GM19193 (cell line): ENCODE results near the gene PPP2R2C.

Experiments used
- POLR2A ChIP-seq: IDR thresholded peaks from 4 replicates; pipeline ENCODE4 v1.6.1; 2011; ENCODE audit not compliant: insufficient read depth, insufficient read length; ENCODE audit errors: extremely low read depth

PPP2R2C gene

GRCh38 chr4:6369035-6369434 is 103.4 kb downstream of the PPP2R2C start:
- TF ChIP-seq POLR2A: no peak

GRCh38 chr4:6368601-6369000 is 103.8 kb downstream of the PPP2R2C start:
- no peak for TF ChIP-seq POLR2A

DNA sequence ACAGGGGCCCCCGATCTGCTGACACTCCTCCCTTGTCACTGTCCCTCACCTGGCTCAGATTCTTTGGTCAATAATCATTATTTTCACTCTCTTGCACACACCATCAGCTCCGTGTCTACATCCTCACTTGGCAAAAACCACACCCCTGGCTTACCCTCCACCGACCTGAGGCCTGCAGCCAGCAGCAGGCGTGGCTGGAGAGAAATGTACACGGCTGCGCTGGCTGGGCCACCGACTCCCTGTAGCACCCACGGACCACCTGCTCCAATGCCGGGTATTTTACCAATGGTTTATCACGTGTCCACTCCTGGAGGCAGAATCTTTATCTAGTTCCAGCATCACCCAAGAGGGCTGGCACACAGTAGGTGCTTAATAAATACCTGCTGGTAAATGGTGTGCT is 104.3 kb downstream of the PPP2R2C start:
- no peak for TF ChIP-seq POLR2A

DNA sequence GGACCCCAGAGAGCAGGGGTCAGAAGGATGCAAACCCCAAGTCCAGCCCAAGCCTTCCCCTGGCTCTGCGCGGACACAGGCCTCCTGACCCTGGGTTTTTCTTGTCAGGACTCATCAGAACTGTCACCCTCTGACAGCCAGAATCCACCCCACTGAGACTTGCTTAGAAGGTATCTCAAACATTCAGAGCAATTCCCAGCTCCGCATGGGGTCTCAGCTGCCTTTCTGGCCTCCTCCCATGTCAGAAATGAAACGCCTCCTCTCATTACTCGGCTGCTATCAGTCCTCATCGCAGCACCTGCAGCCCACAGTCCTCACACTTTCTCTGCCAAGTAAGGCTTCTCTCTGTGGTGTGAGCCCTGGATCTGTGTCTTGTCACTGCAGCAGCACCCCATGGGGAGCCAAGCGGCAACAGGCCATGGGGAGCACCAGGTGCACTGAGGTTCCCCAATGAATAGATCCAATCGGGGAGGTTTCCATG is 105.0 kb downstream of the PPP2R2C start:
- TF ChIP-seq POLR2A: no peak

GRCh38 chr4:6366581-6366980 is 105.8 kb downstream of the PPP2R2C start:
- no peak for TF ChIP-seq POLR2A

DNA sequence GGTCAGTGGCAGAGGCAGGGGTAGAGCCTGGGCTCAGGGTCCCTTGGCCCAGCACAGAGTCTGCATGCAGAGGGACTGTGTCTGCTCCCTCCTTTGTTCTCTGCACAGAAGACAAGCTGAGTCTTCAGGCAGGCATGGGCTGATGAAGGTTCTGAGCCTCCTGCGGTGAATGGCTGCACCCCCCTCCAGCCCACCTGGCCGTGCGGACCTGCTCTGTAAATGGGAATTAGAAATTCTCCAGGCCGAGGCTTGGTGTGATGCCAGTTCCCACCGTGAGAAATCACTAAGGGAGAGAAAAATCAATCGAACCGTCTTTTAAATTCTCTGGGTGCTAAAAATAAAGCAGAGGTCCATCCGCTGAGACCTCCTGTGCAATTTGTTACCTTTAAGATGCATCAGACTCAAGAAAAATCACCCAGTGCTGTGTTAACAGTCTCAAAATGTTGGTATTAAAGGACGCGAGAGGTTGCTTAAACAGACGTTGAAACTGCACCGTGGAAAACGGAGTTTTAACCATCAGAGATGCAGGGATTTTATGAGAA is 106.8 kb downstream of the PPP2R2C start:
- no peak for TF ChIP-seq POLR2A

GRCh38 chr4:6364581-6364980 is 107.8 kb downstream of the PPP2R2C start:
- TF ChIP-seq POLR2A: no peak

DNA sequence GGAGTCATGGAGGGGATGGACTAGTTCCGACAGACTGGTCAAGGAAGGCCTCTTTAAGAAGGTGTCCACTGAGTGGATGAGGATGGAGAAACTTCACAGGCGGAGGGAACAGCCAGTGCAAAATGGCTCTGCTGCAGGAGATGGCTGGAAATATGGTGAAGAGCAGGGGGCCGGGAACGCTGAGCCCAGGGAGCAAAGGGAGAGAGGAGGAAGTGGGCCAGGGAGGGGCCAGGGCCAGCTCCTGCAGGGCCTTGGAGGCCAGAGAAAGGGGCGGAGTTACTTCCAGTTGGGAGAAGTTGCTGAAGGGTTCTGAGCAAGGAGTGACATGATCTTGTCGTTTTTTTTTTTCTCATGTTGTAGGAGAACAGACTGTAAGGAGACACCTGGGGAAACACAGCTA is 108.3 kb downstream of the PPP2R2C start:
- no peak for TF ChIP-seq POLR2A

DNA sequence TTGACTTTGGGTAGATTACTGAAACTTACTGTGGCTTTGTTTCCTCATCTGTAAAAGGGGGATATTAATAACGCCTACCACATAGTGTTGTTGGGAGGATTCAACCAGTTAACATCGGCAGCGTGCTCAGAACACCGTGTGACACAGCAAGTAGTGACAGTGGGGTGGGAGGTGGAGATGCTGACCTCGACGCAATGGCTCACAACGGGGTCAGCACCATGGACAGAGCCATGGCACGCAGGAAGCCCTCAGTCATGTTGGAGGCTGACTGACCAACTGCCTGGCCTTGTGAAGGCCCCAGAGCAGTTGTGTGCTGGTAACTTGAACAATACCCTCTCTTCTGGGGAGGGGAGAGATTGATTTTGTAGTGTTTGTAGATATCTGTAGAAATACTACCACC is 109.5 kb downstream of the PPP2R2C start:
- TF ChIP-seq POLR2A: no peak

GRCh38 chr4:6362243-6362885 is 110.0 kb downstream of the PPP2R2C start:
- no peak for TF ChIP-seq POLR2A

- no peak for TF ChIP-seq POLR2A
Observed at GRCh38 chr4:6361076-6361784, 111.2 kb downstream of the PPP2R2C start.

GRCh38 chr4:6360385-6360784 is 112.0 kb downstream of the PPP2R2C start:
- no peak for TF ChIP-seq POLR2A

DNA sequence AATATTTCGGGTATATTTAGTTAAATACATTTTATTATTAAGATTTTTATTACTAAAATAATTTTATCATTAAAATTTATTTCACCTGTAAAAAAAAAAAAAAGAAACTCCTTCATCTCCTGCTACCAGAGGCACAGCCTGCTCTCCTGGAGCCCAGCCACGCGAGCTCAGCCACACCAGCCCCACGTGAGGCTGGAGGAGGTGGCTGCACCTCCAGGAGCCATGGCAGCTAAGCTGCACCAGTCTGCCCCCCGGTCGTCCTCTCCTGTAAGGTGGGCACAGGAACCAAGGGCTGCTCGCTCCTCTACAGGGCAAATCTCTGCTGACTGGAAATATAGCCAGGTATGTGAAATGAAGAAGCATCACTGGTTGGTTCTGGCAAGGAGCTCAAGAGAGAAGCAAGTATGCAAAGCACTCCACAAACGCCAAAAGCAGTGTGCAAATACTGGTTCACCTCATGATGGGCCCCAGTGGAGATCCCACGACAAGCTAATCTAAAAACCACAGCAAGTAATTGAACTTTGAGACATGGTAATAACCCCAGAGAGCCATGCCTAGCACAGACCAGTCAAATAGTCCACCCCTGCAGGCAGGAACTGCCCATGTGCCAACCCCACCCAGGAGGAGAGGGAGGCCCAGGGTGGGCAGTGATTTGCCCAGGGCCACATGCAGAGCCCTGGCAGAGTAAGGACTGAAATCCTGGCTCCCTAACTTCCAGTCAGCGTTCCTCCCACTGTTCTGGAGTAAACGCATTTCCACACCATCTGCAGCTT is 112.7 kb downstream of the PPP2R2C start:
- TF ChIP-seq POLR2A: no peak

- TF ChIP-seq POLR2A: no peak
Observed at GRCh38 chr4:6357476-6357875, 114.9 kb downstream of the PPP2R2C start.

GRCh38 chr4:6356076-6356560 is 116.3 kb downstream of the PPP2R2C start:
- TF ChIP-seq POLR2A: no peak
